ENCODE results near the gene SCUBE1.

Gene SCUBE1

DNA sequence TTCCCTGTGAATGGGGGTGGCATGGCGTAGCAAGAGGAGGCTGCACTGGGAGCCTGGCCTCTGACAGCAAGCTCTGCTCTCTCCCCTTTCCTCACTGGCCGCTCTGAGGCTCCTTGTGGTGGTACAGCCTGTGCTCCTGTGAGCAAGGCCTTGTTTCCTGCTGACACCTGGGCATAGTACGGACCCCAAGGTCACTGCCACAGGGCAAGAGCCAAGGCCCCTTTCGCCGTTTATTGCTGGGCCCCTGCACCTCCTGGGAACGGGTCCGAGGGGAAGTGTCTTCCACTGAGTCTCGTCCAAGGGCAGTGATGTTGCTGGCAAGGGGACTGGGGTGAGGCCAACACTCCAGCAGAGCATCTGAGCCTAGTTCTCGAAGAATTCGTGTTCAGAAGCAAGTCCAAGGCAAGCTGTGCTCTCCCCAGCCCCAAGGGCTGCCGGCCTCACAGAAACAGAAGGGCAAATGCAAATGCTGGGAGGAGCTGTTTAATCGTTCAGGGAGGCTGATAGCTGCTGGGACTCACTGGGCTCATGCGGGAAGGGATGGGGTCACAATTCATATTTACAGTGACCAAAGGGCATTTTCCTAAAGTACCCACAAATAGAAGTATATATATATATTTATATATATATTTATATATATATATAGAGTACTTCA, 140.3 kb downstream of the SCUBE1 start:
- TF ChIP-seq OSR1 (CRISPR knock-in tag; IDR thresholded peaks at IDR 0.05) (no peak), BACH2 (CRISPR knock-in tag; IDR thresholded peaks at IDR 0.05; ENCODE audit: borderline replicate concordance) (no peak), ZFP30 (CRISPR knock-in tag; IDR thresholded peaks at IDR 0.05) (no peak), CSDC2 (CRISPR knock-in tag; IDR thresholded peaks at IDR 0.05) (no peak), ZNF70 (CRISPR knock-in tag; IDR thresholded peaks at IDR 0.05) (no peak), RARB (CRISPR knock-in tag; IDR thresholded peaks at IDR 0.05) (no peak), ESRRG (CRISPR knock-in tag; IDR thresholded peaks at IDR 0.05) (no peak), GLIS3 (CRISPR knock-in tag; IDR thresholded peaks at IDR 0.05) (no peak), ARNTL (CRISPR knock-in tag; IDR thresholded peaks at IDR 0.05; ENCODE audit: borderline replicate concordance, low read depth) (no peak), PPARA (CRISPR knock-in tag; IDR thresholded peaks at IDR 0.05; ENCODE audit: borderline replicate concordance) (no peak), ZNF565 (CRISPR knock-in tag; conservative IDR thresholded peaks at IDR 0.05; ENCODE audit: low read depth) (no peak)
- TF ChIP-seq, protein P1, sequence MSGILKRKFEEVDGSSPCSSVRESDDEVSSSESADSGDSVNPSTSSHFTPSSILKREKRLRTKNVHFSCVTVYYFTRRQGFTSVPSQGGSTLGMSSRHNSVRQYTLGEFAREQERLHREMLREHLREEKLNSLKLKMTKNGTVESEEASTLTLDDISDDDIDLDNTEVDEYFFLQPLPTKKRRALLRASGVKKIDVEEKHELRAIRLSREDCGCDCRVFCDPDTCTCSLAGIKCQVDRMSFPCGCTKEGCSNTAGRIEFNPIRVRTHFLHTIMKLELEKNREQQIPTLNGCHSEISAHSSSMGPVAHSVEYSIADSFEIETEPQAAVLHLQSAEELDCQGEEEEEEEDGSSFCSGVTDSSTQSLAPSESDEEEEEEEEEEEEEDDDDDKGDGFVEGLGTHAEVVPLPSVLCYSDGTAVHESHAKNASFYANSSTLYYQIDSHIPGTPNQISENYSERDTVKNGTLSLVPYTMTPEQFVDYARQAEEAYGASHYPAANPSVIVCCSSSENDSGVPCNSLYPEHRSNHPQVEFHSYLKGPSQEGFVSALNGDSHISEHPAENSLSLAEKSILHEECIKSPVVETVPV (CRISPR knock-in tag; IDR thresholded peaks at IDR 0.05), result no peak
- TF ChIP-seq, protein P2, sequence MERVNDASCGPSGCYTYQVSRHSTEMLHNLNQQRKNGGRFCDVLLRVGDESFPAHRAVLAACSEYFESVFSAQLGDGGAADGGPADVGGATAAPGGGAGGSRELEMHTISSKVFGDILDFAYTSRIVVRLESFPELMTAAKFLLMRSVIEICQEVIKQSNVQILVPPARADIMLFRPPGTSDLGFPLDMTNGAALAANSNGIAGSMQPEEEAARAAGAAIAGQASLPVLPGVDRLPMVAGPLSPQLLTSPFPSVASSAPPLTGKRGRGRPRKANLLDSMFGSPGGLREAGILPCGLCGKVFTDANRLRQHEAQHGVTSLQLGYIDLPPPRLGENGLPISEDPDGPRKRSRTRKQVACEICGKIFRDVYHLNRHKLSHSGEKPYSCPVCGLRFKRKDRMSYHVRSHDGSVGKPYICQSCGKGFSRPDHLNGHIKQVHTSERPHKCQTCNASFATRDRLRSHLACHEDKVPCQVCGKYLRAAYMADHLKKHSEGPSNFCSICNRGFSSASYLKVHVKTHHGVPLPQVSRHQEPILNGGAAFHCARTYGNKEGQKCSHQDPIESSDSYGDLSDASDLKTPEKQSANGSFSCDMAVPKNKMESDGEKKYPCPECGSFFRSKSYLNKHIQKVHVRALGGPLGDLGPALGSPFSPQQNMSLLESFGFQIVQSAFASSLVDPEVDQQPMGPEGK (CRISPR knock-in tag; IDR thresholded peaks at IDR 0.05; ENCODE audit: borderline replicate concordance), result no peak
- TF ChIP-seq, protein P3, sequence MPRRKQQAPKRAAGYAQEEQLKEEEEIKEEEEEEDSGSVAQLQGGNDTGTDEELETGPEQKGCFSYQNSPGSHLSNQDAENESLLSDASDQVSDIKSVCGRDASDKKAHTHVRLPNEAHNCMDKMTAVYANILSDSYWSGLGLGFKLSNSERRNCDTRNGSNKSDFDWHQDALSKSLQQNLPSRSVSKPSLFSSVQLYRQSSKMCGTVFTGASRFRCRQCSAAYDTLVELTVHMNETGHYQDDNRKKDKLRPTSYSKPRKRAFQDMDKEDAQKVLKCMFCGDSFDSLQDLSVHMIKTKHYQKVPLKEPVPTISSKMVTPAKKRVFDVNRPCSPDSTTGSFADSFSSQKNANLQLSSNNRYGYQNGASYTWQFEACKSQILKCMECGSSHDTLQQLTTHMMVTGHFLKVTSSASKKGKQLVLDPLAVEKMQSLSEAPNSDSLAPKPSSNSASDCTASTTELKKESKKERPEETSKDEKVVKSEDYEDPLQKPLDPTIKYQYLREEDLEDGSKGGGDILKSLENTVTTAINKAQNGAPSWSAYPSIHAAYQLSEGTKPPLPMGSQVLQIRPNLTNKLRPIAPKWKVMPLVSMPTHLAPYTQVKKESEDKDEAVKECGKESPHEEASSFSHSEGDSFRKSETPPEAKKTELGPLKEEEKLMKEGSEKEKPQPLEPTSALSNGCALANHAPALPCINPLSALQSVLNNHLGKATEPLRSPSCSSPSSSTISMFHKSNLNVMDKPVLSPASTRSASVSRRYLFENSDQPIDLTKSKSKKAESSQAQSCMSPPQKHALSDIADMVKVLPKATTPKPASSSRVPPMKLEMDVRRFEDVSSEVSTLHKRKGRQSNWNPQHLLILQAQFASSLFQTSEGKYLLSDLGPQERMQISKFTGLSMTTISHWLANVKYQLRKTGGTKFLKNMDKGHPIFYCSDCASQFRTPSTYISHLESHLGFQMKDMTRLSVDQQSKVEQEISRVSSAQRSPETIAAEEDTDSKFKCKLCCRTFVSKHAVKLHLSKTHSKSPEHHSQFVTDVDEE (CRISPR knock-in tag; IDR thresholded peaks at IDR 0.05), result no peak
- ATAC-seq, result no peak

DNA sequence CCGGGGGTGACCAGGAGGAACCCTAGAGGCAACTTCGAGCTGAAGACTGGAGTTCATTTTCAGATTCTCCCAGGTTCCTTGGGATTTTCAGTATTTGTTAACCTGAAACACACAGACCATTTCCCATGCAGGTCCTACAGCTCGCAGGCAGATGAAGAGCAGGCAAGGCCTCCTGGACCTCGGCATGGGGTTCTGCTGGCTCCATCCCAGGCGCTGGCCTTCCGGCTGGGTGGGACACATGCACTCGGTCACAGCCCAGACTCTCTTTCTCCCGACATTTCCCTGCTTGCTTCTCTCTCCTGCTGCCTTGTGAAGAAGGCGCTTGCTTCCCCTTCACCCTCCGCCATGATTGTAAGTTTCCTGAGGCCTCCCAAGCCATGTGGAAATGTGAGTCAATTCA, 140.8 kb downstream of the SCUBE1 start:
- TF ChIP-seq ZNF8 (CRISPR knock-in tag; IDR thresholded peaks at IDR 0.05), result no peak
- TF ChIP-seq ZNF70 (CRISPR knock-in tag; IDR thresholded peaks at IDR 0.05), result no peak
- TF ChIP-seq TCF4 (CRISPR knock-in tag; IDR thresholded peaks at IDR 0.05; ENCODE audit: borderline replicate concordance), result no peak
- TF ChIP-seq PPARA (CRISPR knock-in tag; IDR thresholded peaks at IDR 0.05; ENCODE audit: borderline replicate concordance), result no peak
- TF ChIP-seq BACH2 (CRISPR knock-in tag; IDR thresholded peaks at IDR 0.05; ENCODE audit: borderline replicate concordance), result no peak
- no peak for TF ChIP-seq TOX (CRISPR knock-in tag; IDR thresholded peaks at IDR 0.05; ENCODE audit: borderline replicate concordance)
- TF ChIP-seq CSDC2 (CRISPR knock-in tag; IDR thresholded peaks at IDR 0.05), result no peak
- TF ChIP-seq GLIS3 (CRISPR knock-in tag; IDR thresholded peaks at IDR 0.05), result no peak
- TF ChIP-seq ZFP30 (CRISPR knock-in tag; IDR thresholded peaks at IDR 0.05), result no peak
- no peak for TF ChIP-seq RARB (CRISPR knock-in tag; IDR thresholded peaks at IDR 0.05)
- TF ChIP-seq, protein P2 (CRISPR knock-in tag; IDR thresholded peaks at IDR 0.05; ENCODE audit: borderline replicate concordance), result no peak
- ATAC-seq, result no peak

DNA sequence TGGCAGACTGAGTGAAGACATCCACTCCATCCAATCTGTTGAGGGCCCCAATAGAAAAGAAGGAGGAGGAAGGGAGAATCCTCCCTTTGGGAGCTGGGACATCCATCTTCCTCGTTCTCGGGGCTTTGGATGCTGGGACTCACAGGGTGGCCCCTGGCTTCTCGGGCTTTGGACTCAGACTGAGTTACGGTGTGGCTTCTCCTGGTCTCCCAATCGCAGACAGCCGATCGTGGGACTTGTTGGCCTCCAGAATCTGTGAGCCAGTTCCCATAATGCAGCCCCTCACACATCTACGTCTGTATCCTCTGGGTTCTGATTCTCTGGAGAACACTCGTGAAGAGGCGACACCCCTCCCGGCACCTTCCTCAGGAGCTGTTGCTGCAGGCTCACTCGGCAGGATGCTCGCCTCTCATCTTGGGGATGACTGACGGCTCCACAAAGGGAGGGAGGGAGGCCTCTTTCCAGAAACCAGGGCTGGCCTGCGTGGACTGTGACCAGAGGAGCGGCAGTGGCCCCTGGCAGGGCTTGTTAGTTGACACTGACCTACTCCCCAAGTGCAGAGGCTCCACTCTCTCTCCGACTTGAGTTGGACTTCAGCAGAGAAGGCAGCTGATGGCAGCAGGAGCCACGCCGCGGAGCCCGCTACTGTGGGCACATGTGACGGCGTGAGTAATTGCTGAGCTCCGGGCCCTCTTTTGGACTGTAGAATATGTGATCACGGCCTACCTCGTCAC, 141.5 kb downstream of the SCUBE1 start:
- TF ChIP-seq ZNF8 (CRISPR knock-in tag; IDR thresholded peaks at IDR 0.05) (no peak), CSDC2 (CRISPR knock-in tag; IDR thresholded peaks at IDR 0.05) (no peak), TCF4 (CRISPR knock-in tag; IDR thresholded peaks at IDR 0.05; ENCODE audit: borderline replicate concordance) (no peak), GLIS3 (CRISPR knock-in tag; IDR thresholded peaks at IDR 0.05) (no peak), ZNF565 (CRISPR knock-in tag; conservative IDR thresholded peaks at IDR 0.05; ENCODE audit: low read depth) (no peak), RARB (CRISPR knock-in tag; IDR thresholded peaks at IDR 0.05) (no peak), ZFP30 (CRISPR knock-in tag; IDR thresholded peaks at IDR 0.05) (no peak), ESRRG (CRISPR knock-in tag; IDR thresholded peaks at IDR 0.05) (no peak), ZC3H10 (CRISPR knock-in tag; IDR thresholded peaks at IDR 0.05) (no peak), PPARA (CRISPR knock-in tag; IDR thresholded peaks at IDR 0.05; ENCODE audit: borderline replicate concordance) (no peak), BACH2 (CRISPR knock-in tag; IDR thresholded peaks at IDR 0.05; ENCODE audit: borderline replicate concordance) (no peak)
- TF ChIP-seq, protein P2 (CRISPR knock-in tag; IDR thresholded peaks at IDR 0.05; ENCODE audit: borderline replicate concordance), result no peak
- no peak for ATAC-seq

All from SK-N-SH treated with all-trans-retinoic acid at 6 μM for 48 hours (cell line).